ENCODE results near the gene SRC.
"Not testable (repeated sequence)": the region's sequence is repeated elsewhere in the genome, so short reads cannot be mapped to it uniquely, and the experiment has no call there.

SRC gene

GRCh38 chr20:37364013-37364926, 18.3 kb downstream of the SRC start:
- DNase-seq (ENCODE audit: low read depth): no peak

- DNase-seq (ENCODE audit: low read depth): no peak
Measured at GRCh38 chr20:37364927-37365272, 19.0 kb downstream of the SRC start.

- no peak for DNase-seq (ENCODE audit: low read depth)
Measured at GRCh38 chr20:37365760-37366638, 20.1 kb downstream of the SRC start.

GRCh38 chr20:37366743-37367142, 20.8 kb downstream of the SRC start:
- no peak for DNase-seq (ENCODE audit: low read depth)

GRCh38 chr20:37369846-37370245, 23.9 kb downstream of the SRC start:
- DNase-seq (ENCODE audit: low read depth): no peak

GRCh38 chr20:37371845-37372244, 25.9 kb downstream of the SRC start:
- DNase-seq (ENCODE audit: low read depth): not testable (repeated sequence)

GRCh38 chr20:37372441-37372840, 26.5 kb downstream of the SRC start:
- no peak for DNase-seq (ENCODE audit: low read depth)

GRCh38 chr20:37373020-37373598, 27.2 kb downstream of the SRC start:
- DNase-seq (ENCODE audit: low read depth): no peak

- DNase-seq (ENCODE audit: low read depth): no peak
Measured at GRCh38 chr20:37375227-37375626, 29.3 kb downstream of the SRC start.

- DNase-seq (ENCODE audit: low read depth): no peak
Measured at GRCh38 chr20:37376324-37376723, 30.4 kb downstream of the SRC start.

GRCh38 chr20:37376791-37377190, 30.9 kb downstream of the SRC start:
- DNase-seq (ENCODE audit: low read depth): no peak

- no peak for DNase-seq (ENCODE audit: low read depth)
Measured at GRCh38 chr20:37377346-37378081, 31.6 kb downstream of the SRC start.

- DNase-seq (ENCODE audit: low read depth): no peak
Measured at GRCh38 chr20:37378420-37378784, 32.5 kb downstream of the SRC start.

GRCh38 chr20:37378785-37379598, 33.1 kb downstream of the SRC start:
- no peak for DNase-seq (ENCODE audit: low read depth)

GRCh38 chr20:37379967-37380828, 34.3 kb downstream of the SRC start:
- DNase-seq (ENCODE audit: low read depth): no peak

GRCh38 chr20:37380864-37381579, 35.1 kb downstream of the SRC start:
- no peak for DNase-seq (ENCODE audit: low read depth)

GRCh38 chr20:37381621-37382471, 35.9 kb downstream of the SRC start:
- DNase-seq (ENCODE audit: low read depth): no peak

- no peak for DNase-seq (ENCODE audit: low read depth)
Measured at GRCh38 chr20:37382482-37383120, 36.7 kb downstream of the SRC start.
